IPS-18a (cell line): ENCODE data around the gene TGFBR3L.

Experiments
- H3K27ac ChIP-seq: one replicate; pipeline ENCODE4 v1.5.1; 2013; ENCODE audit warnings: low read length
- H3K27me3 ChIP-seq: one replicate; pipeline ENCODE4 v1.6.1; 2013; ENCODE audit warnings: mild to moderate bottlenecking, low read length; ENCODE audit not compliant: control insufficient read depth, insufficient read depth
- H3K36me3 ChIP-seq: one replicate; pipeline ENCODE4 v1.6.1; 2013; ENCODE audit warnings: low read depth, low read length; ENCODE audit not compliant: control insufficient read depth
- H3K4me1 ChIP-seq: one replicate; pipeline ENCODE4 v1.6.1; 2013; ENCODE audit warnings: low read depth, low read length; ENCODE audit not compliant: control insufficient read depth
- H3K4me3 ChIP-seq: one replicate; pipeline ENCODE4 v1.5.1; 2013; ENCODE audit warnings: low read length
- H3K9ac ChIP-seq: one replicate; pipeline ENCODE4 v1.6.1; 2013; ENCODE audit warnings: mild to moderate bottlenecking, low read length, moderate library complexity
- H3K9me3 ChIP-seq: one replicate; pipeline ENCODE4 v1.6.1; 2013; ENCODE audit warnings: low read depth, low read length; ENCODE audit not compliant: control insufficient read depth

The TGFBR3L gene

GRCh38 chr19:7871437-7872305 is 43.0 kb upstream of the TGFBR3L start:
- H3K27ac ChIP-seq = no peak overlapping the region
- H3K9ac ChIP-seq = no peak overlapping the region

GRCh38 chr19:7872306-7873204 is 42.1 kb upstream of the TGFBR3L start:
- peak overlapping the region; percentile 78 for H3K4me3 ChIP-seq
- H3K4me1 ChIP-seq = peaks cover 5% of the 10 kb centered on the region
- no peaks in the 10 kb centered on the region for H3K9me3 ChIP-seq
- H3K27me3 ChIP-seq = peaks cover 11% of the 10 kb centered on the region
- H3K36me3 ChIP-seq = no peaks in the 10 kb centered on the region
- H3K9ac ChIP-seq = no peak overlapping the region
- no peak overlapping the region for H3K27ac ChIP-seq

More at GRCh38 chr19:7871437-7872305, 43.0 kb upstream of the TGFBR3L start:
- Histone ChIP-seq H3K4me1 (peaks cover 5% of the 10 kb centered on the region), H3K27me3 (peaks cover 11% of the 10 kb centered on the region), H3K9me3 (no peaks in the 10 kb centered on the region), H3K4me3 (no peak overlapping the region), H3K36me3 (no peaks in the 10 kb centered on the region)

GRCh38 chr19:7873304-7874075 is 41.1 kb upstream of the TGFBR3L start:
- no peaks in the 10 kb centered on the region for H3K36me3 ChIP-seq
- peak overlapping the region; percentile 73 for H3K9ac ChIP-seq
- H3K27me3 ChIP-seq = peaks cover 11% of the 10 kb centered on the region
- H3K4me1 ChIP-seq = peaks cover 5% of the 10 kb centered on the region
- H3K4me3 ChIP-seq = peak overlapping the region; percentile 78
- H3K9me3 ChIP-seq = no peaks in the 10 kb centered on the region
- H3K27ac ChIP-seq = no peak overlapping the region

GRCh38 chr19:7874076-7874896 is 40.3 kb upstream of the TGFBR3L start, which contains the start of gene PRR36:
Gene PRR36, minus strand, starts transcription at chr19:7874390. Its CDS starts 701 bp downstream, at chr19:7873689.
- H3K4me3 ChIP-seq = peak within 1 kb of the TSS; percentile 78
- H3K9me3 ChIP-seq = no peaks in the 10 kb centered on the region
- peaks cover 11% of the 10 kb centered on the region for H3K27me3 ChIP-seq
- H3K36me3 ChIP-seq = no peaks in the 10 kb centered on the region
- peak within 1 kb of the TSS; percentile 73 for H3K9ac ChIP-seq
- H3K4me1 ChIP-seq = peaks cover 5% of the 10 kb centered on the region
- no peak within 1 kb of the TSS for H3K27ac ChIP-seq

GRCh38 chr19:7874897-7875273 is 39.7 kb upstream of the TGFBR3L start:
- peak overlapping the region; percentile 78 for H3K4me3 ChIP-seq
- H3K4me1 ChIP-seq = peaks cover 5% of the 10 kb centered on the region
- H3K9ac ChIP-seq = no peak overlapping the region
- H3K27me3 ChIP-seq = peaks cover 11% of the 10 kb centered on the region
- no peaks in the 10 kb centered on the region for H3K9me3 ChIP-seq
- no peak overlapping the region for H3K27ac ChIP-seq
- H3K36me3 ChIP-seq = no peaks in the 10 kb centered on the region

- H3K4me1 ChIP-seq = no peaks in the 10 kb centered on the region
- H3K36me3 ChIP-seq = no peaks in the 10 kb centered on the region
- no peak overlapping the region for H3K27ac ChIP-seq
- no peaks in the 10 kb centered on the region for H3K9me3 ChIP-seq
- peaks cover 11% of the 10 kb centered on the region for H3K27me3 ChIP-seq
- no peak overlapping the region for H3K4me3 ChIP-seq
- H3K9ac ChIP-seq = no peak overlapping the region
Measured at GRCh38 chr19:7877249-7877836, 37.3 kb upstream of the TGFBR3L start.

GRCh38 chr19:7879111-7879807 is 35.4 kb upstream of the TGFBR3L start:
- no peak overlapping the region for H3K27ac ChIP-seq
- no peak overlapping the region for H3K9ac ChIP-seq
- no peaks in the 10 kb centered on the region for H3K36me3 ChIP-seq
- H3K4me1 ChIP-seq = no peaks in the 10 kb centered on the region
- no peak overlapping the region for H3K4me3 ChIP-seq
- no peaks in the 10 kb centered on the region for H3K9me3 ChIP-seq
- no peaks in the 10 kb centered on the region for H3K27me3 ChIP-seq

- no peak overlapping the region for H3K4me3 ChIP-seq
- H3K9ac ChIP-seq = no peak overlapping the region
- H3K27ac ChIP-seq = no peak overlapping the region
- no peaks in the 10 kb centered on the region for H3K4me1 ChIP-seq
- no peaks in the 10 kb centered on the region for H3K9me3 ChIP-seq
- no peaks in the 10 kb centered on the region for H3K27me3 ChIP-seq
- H3K36me3 ChIP-seq = no peaks in the 10 kb centered on the region
Measured at GRCh38 chr19:7879836-7880235, 34.8 kb upstream of the TGFBR3L start.

GRCh38 chr19:7881910-7882309 is 32.7 kb upstream of the TGFBR3L start:
- Histone ChIP-seq H3K27me3 (no peaks in the 10 kb centered on the region), H3K9me3 (no peaks in the 10 kb centered on the region), H3K9ac (no peak overlapping the region), H3K27ac (no peak overlapping the region), H3K36me3 (no peaks in the 10 kb centered on the region), H3K4me3 (no peak overlapping the region), H3K4me1 (no peaks in the 10 kb centered on the region)

- Histone ChIP-seq H3K4me1 (no peaks in the 10 kb centered on the region), H3K27ac (no peak overlapping the region), H3K9me3 (no peaks in the 10 kb centered on the region), H3K4me3 (no peak overlapping the region), H3K27me3 (peaks cover 6% of the 10 kb centered on the region), H3K9ac (no peak overlapping the region), H3K36me3 (no peaks in the 10 kb centered on the region)
Measured at GRCh38 chr19:7883105-7883504, 31.5 kb upstream of the TGFBR3L start.
